Dedifferentiated amniotic fluid mesenchymal stem cell (primary cell): ENCODE measurements around the gene PPL.
"Not testable (repeated sequence)": the region's sequence is repeated elsewhere in the genome, so short reads cannot be mapped to it uniquely, and the experiment has no call there.

Source experiments
- DNase-seq: peaks from one replicate; pipeline ENCODE4 v3.0.0-alpha.2; 2016; ENCODE audit errors: extremely low spot score

Gene PPL

GRCh38 chr16:4936991-4937781, at the start of gene PPL:
TSS of gene PPL (minus strand) at chr16:4937148. CDS start at chr16:4937045, 103 bp downstream.
- DNase-seq: no peak

DNA sequence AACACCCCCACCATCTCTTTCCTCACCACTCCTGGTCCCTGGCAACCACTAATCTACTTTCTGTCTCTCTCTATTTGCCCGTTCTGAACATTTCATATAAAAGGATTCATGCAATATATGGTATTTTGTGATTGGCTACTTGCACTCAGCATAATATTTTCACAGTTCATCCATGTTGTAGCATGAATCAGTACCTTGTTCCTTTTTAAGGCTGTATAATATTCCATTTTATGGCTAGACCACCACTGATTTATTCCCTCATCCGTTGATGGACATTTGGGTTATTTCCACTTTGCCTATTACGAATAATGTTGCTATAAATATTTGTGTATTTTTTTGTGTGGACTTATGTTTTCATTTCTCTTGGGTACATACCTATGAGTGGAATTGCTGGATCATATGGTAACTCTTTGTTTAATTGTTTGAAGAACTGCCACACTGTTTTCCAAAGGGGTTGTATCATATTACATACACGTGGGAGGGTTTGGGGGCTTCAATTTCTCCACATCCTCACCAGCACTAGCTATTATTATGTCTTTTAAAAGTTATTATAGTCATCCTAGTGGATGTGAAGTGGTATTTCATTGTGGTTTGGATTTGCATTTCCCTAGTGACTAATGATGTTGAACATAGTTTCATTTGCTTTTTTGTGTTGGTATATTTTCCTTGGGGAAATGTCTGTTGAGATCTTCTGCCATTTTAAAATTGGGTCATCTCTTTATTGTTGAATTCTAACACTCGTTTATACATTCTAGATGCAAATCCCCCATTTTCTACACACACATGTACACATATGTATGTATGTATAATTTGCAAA, 47.4 kb upstream of the PPL start:
- DNase-seq: no peak

- DNase-seq: no peak
These were observed 45.3 kb upstream of the PPL start for GRCh38 chr16:4982056-4982867.

GRCh38 chr16:4981473-4981872, 44.5 kb upstream of the PPL start:
- no peak for DNase-seq

GRCh38 chr16:4980691-4981090, 43.7 kb upstream of the PPL start:
- no peak for DNase-seq

GRCh38 chr16:4979736-4980660, 43.0 kb upstream of the PPL start:
- DNase-seq: no peak

DNA sequence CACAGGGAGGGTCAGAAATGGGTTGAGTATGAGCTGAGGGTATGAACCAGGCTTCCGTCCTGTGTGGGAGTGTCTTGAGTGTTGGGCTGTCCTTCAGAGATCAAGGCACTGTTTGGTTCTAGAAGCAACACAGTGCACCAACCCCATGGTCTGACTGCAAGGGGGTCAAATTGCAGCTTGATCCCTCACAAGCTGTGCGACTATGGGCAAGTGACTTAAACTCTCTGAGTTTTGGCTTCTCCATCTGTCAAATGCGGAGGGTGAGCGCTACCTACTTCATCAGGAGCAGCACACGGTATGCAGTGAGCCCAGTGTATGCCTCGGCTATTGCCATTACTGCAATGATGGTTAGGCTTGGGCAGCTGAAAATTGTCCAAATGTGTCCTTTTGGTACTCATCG, 42.2 kb upstream of the PPL start:
- DNase-seq: no peak

GRCh38 chr16:4976611-4977145, 39.7 kb upstream of the PPL start:
- DNase-seq: no peak

DNA sequence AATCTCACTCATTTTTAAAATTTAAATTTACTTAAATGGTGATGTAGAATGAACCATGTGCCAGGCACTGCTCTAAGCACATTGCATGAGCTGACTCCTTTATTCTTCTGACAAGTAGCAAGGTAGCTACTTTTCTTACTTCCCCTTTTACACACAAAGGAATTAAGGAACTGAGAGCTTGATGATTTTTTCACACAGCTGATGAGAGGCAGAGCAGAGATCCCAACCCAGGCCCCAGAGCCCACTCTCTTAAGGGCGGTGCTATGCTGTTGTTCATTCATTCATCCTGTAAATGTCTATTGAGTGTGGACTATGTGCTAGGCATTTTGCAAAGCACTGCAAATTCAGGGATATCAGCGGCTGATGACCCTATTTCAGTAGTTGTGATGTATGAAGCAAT, 39.1 kb upstream of the PPL start:
- no peak for DNase-seq

GRCh38 chr16:4972938-4973587, 36.1 kb upstream of the PPL start:
- no peak for DNase-seq

GRCh38 chr16:4970010-4970409, 33.1 kb upstream of the PPL start:
- DNase-seq: no peak

DNA sequence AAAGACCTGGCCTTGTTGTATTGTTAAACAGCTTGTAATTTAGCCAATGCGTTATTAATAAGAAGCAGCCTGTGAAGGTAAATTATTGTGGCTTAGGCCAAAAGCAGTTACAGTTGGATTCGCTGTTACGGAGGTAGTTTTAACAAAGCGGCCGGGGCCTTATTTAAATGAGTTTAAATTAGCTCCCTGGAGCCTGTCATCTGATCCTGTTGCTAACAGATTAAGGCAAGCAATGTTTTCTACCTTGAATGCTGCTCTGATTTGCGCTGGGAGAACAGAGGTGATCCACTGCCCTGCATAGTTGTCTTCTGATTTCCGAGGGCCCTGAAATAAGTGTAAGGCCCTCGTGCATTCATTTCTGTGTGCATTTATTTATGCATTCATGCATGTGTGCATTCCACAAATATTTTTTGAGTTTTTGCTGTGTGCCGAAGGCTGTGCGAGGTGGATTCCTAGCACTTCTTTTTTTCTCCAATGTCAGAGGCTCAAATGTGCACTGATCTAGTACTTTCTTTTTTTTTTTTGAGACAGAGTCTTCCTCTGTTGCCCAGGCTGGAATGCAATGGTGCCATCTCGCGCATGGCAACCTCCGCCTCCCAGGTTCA, 32.0 kb upstream of the PPL start:
- DNase-seq: no peak

GRCh38 chr16:4968278-4968677, 31.3 kb upstream of the PPL start:
- not testable (repeated sequence) for DNase-seq

DNA sequence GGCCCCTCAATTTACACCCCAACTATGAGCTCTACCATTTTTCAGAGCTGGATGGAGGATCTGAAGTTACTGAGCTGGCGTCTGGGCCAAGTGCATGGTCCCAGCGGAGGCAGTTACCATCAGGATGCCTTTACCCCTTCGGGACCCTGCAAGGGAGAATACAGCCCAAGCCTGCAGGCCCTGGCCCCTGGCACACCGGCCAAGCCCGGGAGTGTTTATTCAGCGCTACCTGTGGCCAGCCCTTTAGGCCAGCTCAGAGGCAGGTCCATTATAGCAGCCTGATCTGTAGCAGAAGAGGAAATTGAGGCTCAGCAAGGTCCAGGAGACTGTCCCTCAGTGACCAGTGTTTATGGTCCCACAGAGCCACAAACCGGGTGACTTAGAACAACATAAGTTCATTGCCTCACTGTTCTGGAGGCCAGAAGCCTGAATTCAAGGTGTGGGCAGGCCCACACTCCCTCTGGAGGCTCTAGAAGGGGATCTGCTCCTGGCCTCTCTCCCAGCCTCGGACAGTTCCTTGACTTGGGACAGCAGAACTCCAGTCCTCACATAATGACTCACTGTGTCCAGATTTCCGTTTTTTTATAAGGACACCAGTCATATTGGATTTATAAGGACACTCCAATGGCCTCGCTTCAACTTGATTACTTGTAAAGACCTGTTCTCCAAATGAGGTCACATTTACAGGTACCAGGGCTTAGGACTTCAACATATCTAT, 29.9 kb upstream of the PPL start:
- DNase-seq: no peak

DNA sequence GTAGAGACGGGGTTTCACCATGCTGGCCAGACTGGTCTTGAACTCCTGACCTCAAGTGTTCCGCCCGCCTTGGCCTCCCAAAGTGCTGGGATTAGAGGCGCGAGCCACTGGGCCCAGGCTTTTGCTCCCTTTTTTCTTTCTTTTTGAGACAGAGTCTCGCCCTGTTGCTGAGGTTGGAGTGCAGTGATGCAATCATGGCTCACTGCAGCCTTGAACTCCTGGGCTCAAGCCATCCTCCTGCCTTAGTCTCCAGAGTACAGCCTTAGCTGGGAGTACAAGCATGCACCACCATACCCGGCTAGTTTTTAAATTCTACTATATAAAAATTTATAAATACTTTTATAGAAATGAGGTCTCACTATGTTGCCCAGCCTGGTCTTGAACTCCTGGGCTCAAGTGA, 26.6 kb upstream of the PPL start:
- not testable (repeated sequence) for DNase-seq

- DNase-seq: no peak
These were observed 25.8 kb upstream of the PPL start for GRCh38 chr16:4962716-4963115.

DNA sequence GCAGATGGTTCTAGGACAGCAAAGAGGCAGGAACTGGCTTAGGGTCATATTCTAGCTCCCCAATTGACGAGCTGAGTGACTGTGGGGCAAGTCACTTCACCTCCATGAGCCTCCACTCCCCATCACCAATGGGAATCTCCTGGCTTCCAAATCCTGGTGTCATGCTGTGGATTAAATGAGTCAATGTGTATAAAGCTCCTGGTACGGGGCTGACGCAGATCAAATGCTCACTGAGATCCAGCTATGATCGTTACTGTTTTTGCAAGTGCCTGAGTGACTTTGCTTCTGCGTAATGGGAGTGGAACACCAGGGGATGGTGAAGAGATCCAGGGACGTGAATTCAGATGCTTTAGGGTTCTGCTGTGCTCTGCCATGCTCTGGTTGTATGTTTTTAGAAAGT, 23.6 kb upstream of the PPL start:
- no peak for DNase-seq

- no peak for DNase-seq
These were observed 21.8 kb upstream of the PPL start for GRCh38 chr16:4958510-4959438.
